Endothelial cell (in vitro differentiated cells): Measurements from ENCODE around the gene TEK. TPM values are rescaled to one million over a fixed set of nuclear protein-coding genes. Genes with fewer than 3 reads are reported as not detected.

Experiments
- DNase-seq: peaks from one replicate; pipeline ENCODE4 v3.0.0; 2021; ENCODE audit warnings: low spot score
- H3K27ac Mint-ChIP-seq: one replicate; pipeline ENCODE4 v1.8.0; 2021; ENCODE audit warnings: mixed read lengths, inconsistent platforms; ENCODE audit not compliant: unreplicated experiment
- H3K27me3 Mint-ChIP-seq: one replicate; pipeline ENCODE4 v1.8.0; 2021; ENCODE audit warnings: mild to moderate bottlenecking, moderate library complexity, mixed read lengths, inconsistent platforms; ENCODE audit not compliant: unreplicated experiment
- H3K36me3 Mint-ChIP-seq: one replicate; pipeline ENCODE4 v1.8.0; 2021; ENCODE audit warnings: mild to moderate bottlenecking, low read depth, mixed read lengths, inconsistent platforms; ENCODE audit not compliant: unreplicated experiment
- H3K4me1 Mint-ChIP-seq: one replicate; pipeline ENCODE4 v1.8.0; 2021; ENCODE audit warnings: mild to moderate bottlenecking, mixed read lengths, inconsistent platforms; ENCODE audit not compliant: unreplicated experiment
- H3K4me3 Mint-ChIP-seq: one replicate; pipeline ENCODE4 v1.8.0; 2021; ENCODE audit warnings: mild to moderate bottlenecking, mixed read lengths, inconsistent platforms; ENCODE audit not compliant: unreplicated experiment
- H3K9me3 Mint-ChIP-seq: one replicate; pipeline ENCODE4 v1.8.0; 2021; ENCODE audit warnings: mixed read lengths, inconsistent platforms; ENCODE audit not compliant: unreplicated experiment
- total RNA-seq: library from RNA; stranded (reverse); fragmentation: NEBNext Ultra II Directional; extraction: Animal tissue kit (Norgen Biotek cat#: 25700); gene quantifications from one replicate; pipeline ENCODE4 v1.2.1, GENCODE V29; 2021; ENCODE audit not compliant: unreplicated experiment
- TF ChIP-seq, protein P1 (sequence below): fragments of 200-600 bp; sonication (generic); IDR thresholded peaks from one replicate; pipeline ENCODE4 v1.5.0; 2021; ENCODE audit warnings: antibody characterized with exemption; ENCODE audit not compliant: unreplicated experiment

TEK gene
- total RNA-seq, 1 donor from 2014 or later = 448 TPM

DNA sequence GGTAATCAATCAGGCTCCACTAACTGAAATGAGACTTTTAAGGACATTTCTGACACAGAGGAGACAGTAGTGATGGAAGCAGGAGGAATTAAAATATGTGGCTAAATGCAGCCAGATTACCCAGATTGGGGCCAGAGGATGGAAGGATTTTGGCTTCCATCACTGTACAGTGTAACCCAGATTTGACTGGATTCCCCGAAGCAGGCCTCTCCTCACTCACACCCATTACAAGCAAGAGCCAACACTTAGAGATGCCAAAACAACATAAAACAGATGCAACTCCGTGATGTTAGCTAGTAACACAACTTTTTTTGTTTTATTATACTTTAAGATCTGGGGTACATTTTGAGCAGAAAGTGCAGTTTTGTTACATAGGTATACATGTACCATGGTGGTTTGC, 17.6 kb downstream of the TEK start:
- Mint-ChIP-seq H3K9me3 (no peaks in the 10 kb centered on the region), H3K36me3 (peaks cover 63% of the 10 kb centered on the region), H3K4me1 (peaks cover 58% of the 10 kb centered on the region), H3K4me3 (peak overlapping the region; percentile 45), H3K27ac (no peak overlapping the region), H3K27me3 (peaks cover 13% of the 10 kb centered on the region)
- no peak for DNase-seq
- TF ChIP-seq, protein P1, sequence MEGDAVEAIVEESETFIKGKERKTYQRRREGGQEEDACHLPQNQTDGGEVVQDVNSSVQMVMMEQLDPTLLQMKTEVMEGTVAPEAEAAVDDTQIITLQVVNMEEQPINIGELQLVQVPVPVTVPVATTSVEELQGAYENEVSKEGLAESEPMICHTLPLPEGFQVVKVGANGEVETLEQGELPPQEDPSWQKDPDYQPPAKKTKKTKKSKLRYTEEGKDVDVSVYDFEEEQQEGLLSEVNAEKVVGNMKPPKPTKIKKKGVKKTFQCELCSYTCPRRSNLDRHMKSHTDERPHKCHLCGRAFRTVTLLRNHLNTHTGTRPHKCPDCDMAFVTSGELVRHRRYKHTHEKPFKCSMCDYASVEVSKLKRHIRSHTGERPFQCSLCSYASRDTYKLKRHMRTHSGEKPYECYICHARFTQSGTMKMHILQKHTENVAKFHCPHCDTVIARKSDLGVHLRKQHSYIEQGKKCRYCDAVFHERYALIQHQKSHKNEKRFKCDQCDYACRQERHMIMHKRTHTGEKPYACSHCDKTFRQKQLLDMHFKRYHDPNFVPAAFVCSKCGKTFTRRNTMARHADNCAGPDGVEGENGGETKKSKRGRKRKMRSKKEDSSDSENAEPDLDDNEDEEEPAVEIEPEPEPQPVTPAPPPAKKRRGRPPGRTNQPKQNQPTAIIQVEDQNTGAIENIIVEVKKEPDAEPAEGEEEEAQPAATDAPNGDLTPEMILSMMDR = no peak

DNA sequence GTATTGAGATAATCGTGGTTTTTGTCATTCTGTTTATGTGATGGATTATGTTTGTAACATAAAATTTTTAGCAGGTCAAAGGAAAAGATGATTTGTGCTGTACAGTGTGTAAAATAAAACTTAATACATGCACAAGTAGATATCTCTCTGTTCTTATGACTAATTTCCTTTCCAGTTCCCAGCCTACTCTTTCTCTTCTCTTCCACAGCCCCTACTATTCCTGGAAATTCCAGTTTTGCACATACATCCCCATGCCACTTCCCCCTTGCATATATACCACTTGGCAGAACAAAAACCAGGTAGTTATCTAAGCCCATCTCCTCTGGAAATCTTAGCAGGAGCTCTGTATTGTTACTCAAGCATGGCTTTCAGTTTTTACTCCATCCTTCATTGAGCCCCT, 20.2 kb downstream of the TEK start:
- H3K27ac Mint-ChIP-seq = no peak overlapping the region
- peaks cover 56% of the 10 kb centered on the region for H3K36me3 Mint-ChIP-seq
- H3K4me3 Mint-ChIP-seq = no peak overlapping the region
- peaks cover 4% of the 10 kb centered on the region for H3K27me3 Mint-ChIP-seq
- H3K9me3 Mint-ChIP-seq = no peaks in the 10 kb centered on the region
- no peak for DNase-seq
- TF ChIP-seq, protein P1 = no peak
- H3K4me1 Mint-ChIP-seq = peaks cover 55% of the 10 kb centered on the region

DNA sequence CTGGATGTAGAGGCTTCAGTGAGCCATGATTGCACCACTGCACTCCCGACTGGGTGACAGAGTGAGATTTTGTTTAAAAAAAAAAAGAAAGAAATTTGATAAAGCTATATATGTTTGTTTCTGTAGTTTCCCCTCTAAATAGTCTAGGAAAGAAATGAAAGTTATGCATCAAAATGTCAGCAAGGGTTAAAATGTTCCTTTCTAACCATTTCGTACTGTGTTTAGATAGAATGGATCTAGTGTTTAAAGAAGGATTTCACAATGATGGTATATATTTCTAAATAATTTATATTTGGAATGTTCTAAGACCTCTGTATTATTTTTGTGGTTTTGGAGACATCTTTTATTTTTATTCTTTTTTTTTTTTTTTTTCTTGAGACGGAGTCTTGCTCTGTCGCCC, 22.7 kb downstream of the TEK start:
- DNase-seq = no peak

DNA sequence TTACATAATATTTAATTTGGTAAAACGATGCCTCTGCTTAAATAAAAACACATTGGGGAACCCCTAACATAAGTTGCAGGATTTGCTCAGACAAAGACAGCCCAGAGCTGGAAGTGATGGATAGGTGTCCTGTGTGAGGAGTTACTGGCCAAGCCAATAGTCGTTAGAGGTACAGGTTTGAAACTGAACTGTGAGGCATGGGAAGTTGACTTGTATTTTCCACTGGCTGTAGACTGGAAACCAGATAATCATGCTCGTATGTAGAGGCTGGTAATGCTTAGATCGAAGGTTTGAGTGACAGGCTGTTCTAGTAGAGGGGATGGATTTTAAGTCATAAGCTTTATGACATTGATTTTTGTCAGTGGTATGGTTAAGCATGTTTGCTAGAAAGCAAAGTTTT, 24.8 kb downstream of the TEK start:
- H3K36me3 Mint-ChIP-seq = peaks cover 46% of the 10 kb centered on the region
- no peaks in the 10 kb centered on the region for H3K9me3 Mint-ChIP-seq
- TF ChIP-seq, protein P1 = no peak
- DNase-seq = no peak
- H3K4me3 Mint-ChIP-seq = peak overlapping the region; percentile 3
- peaks cover 33% of the 10 kb centered on the region for H3K4me1 Mint-ChIP-seq
- H3K27ac Mint-ChIP-seq = no peak overlapping the region
- H3K27me3 Mint-ChIP-seq = peaks cover 3% of the 10 kb centered on the region

More for the DNA sequence above, 22.7 kb downstream of the TEK start:
- Mint-ChIP-seq H3K4me1 (peaks cover 49% of the 10 kb centered on the region), H3K27ac (no peak overlapping the region), H3K4me3 (no peak overlapping the region), H3K27me3 (peaks cover 4% of the 10 kb centered on the region), H3K36me3 (peaks cover 40% of the 10 kb centered on the region), H3K9me3 (no peaks in the 10 kb centered on the region)
- TF ChIP-seq, protein P1 = no peak

DNA sequence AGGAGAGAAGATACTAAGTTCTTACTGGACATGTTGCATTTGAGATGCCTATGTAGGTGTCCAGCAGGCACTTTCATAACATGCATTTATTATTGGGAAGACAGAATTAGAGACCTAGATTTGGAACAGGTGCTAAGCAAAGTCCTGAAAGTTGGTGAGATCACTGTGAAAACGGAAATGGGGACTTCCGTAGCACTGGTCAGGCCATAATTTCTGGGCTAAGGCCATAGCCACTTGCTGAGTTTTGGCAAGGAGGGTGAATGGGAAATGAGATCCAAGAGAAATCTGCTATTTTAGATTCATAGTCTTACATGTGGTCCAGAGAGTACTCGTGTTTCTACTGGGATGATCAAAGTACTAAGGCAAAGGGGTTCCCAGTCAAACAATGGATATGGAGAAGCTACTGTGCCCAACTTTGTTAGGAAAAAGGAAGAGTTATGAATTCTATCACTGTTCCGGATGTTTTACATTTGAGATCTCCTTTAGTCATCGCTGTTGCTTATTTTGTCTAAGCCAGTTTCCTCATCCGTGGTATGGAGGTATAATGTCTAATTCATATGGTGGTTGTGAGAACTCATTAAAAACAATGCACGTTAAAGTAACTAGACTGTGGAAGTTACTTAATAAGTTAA, 33.4 kb downstream of the TEK start:
- no peaks in the 10 kb centered on the region for H3K9me3 Mint-ChIP-seq
- H3K36me3 Mint-ChIP-seq = peaks cover 38% of the 10 kb centered on the region
- peaks cover 8% of the 10 kb centered on the region for H3K27me3 Mint-ChIP-seq
- H3K27ac Mint-ChIP-seq = peak overlapping the region; percentile 9
- TF ChIP-seq, protein P1 = no peak
- peak overlapping the region; percentile 28 for H3K4me3 Mint-ChIP-seq
- peaks cover 65% of the 10 kb centered on the region for H3K4me1 Mint-ChIP-seq
- DNase-seq = no peak
